Urinary bladder (tissue), 4 donors: ENCODE measurements around the gene SLC25A40. TPM values are rescaled to one million over a fixed set of nuclear protein-coding genes. Genes with fewer than 3 reads are reported as not detected.
"Not testable (repeated sequence)": the region's sequence is repeated elsewhere in the genome, so short reads cannot be mapped to it uniquely, and the experiment has no call there.

Experiments
- DNase-seq: peaks from one replicate; pipeline ENCODE4 v3.0.0-alpha.2; 2015; ENCODE audit errors: extremely low spot score
- H3K27ac ChIP-seq: one replicate; pipeline ENCODE4 v1.5.1; 2013; ENCODE audit warnings: low read depth, mild to moderate bottlenecking, moderate library complexity
- H3K36me3 ChIP-seq: one replicate; pipeline ENCODE4 v1.6.1; 2013; ENCODE audit warnings: mild to moderate bottlenecking, moderate library complexity; ENCODE audit not compliant: insufficient read depth
- H3K4me1 ChIP-seq: one replicate; pipeline ENCODE4 v1.6.1; 2013; ENCODE audit warnings: mild to moderate bottlenecking, moderate library complexity; ENCODE audit not compliant: insufficient read depth
- H3K4me3 ChIP-seq: one replicate; pipeline ENCODE4 v1.5.1; 2013; ENCODE audit warnings: low read depth, low read length
- WGBS: extraction: QIAGEN DNeasy Blood & Tissue Kit; methylation state at CpG from one replicate; pipeline ENCODE4 v1.1.7; 2013; 5-methylcytosine and 5-hydroxymethylcytosine counted together
- polyA plus RNA-seq: library from polyadenylated mRNA; stranded (reverse); fragments of 200-250 nt; gene quantifications from one replicate; pipeline ENCODE4 v1.2.3, GENCODE V29; 2013
- total RNA-seq: library from RNA; depleted of rRNA; stranded (reverse); fragments of >200 nt; gene quantifications from one replicate; pipeline ENCODE4 v1.2.3, GENCODE V29; 2014
- donor health status: healthy with polysubstance abuse.
- donor health status: healthy.

Gene SLC25A40
- total RNA-seq, result 40.9 TPM
- polyA plus RNA-seq, result 8.6 TPM

GRCh38 chr7:87876040-87876868 lies at the start of gene SLC25A40, which contains the start of gene DBF4:
TSS of gene SLC25A40 (minus strand) at chr7:87876360. CDS start at chr7:87858727, 17,633 bp downstream.
TSS of gene DBF4 (plus strand) at chr7:87876493. CDS start at chr7:87876733, 240 bp downstream.
- no peaks in the 10 kb centered on the region for H3K4me1 ChIP-seq
- H3K4me3 ChIP-seq, result peak within 1 kb of the TSS; percentile 84
- no peaks in the 10 kb centered on the region for H3K36me3 ChIP-seq
- peak within 1 kb of the TSS; percentile 92 for H3K27ac ChIP-seq
- 2% methylated on average over 84 of the region's 84 CpGs for WGBS
- DNase-seq, result peak; percentile 88

GRCh38 chr7:87922759-87923395 lies 46.7 kb upstream of the SLC25A40 start:
- not testable (repeated sequence) for H3K27ac ChIP-seq, DNase-seq
- WGBS, result 93% methylated on average over 8 of the region's 8 CpGs

DNA sequence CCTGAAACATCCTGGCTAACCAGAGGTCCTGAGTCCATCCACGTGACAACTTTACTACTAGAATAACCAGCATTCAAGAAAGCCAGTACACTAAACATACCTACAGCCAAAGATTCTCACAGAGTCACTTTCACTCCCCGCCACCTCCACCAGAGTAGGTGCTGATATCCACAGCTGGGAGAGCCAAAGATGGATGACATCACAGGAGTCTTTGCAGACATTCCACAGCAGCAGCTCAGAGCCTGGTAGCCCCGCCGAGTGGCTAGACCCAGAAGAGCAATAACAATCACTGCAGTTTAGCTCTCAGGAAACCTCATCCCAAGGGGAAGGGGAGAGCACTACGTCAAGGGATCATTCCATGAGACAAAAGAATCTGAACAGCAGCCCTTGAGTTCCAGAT lies 44.4 kb upstream of the SLC25A40 start:
- WGBS, result 71% methylated on average over 5 of the region's 5 CpGs
- no peak overlapping the region for H3K27ac ChIP-seq

More at GRCh38 chr7:87922759-87923395, 46.7 kb upstream of the SLC25A40 start:
- H3K4me3 ChIP-seq, H3K36me3 ChIP-seq, H3K4me1 ChIP-seq: not testable (repeated sequence)

GRCh38 chr7:87919875-87920274 lies 43.7 kb upstream of the SLC25A40 start:
- 91% methylated on average over 6 of the region's 6 CpGs for WGBS

More for the DNA sequence above, 44.4 kb upstream of the SLC25A40 start:
- H3K4me3 ChIP-seq, result no peak overlapping the region
- DNase-seq, result no peak
- no peaks in the 10 kb centered on the region for H3K4me1 ChIP-seq
- H3K36me3 ChIP-seq, result no peaks in the 10 kb centered on the region

GRCh38 chr7:87918740-87919139 lies 42.6 kb upstream of the SLC25A40 start:
- no peaks in the 10 kb centered on the region for H3K36me3 ChIP-seq
- DNase-seq, result no peak
- H3K27ac ChIP-seq, result no peak overlapping the region
- no peak overlapping the region for H3K4me3 ChIP-seq
- WGBS, result 65% methylated on average over 1 of the region's 1 CpG
- H3K4me1 ChIP-seq, result no peaks in the 10 kb centered on the region

More at GRCh38 chr7:87919875-87920274, 43.7 kb upstream of the SLC25A40 start:
- H3K36me3 ChIP-seq, result no peaks in the 10 kb centered on the region
- no peak overlapping the region for H3K4me3 ChIP-seq
- no peak overlapping the region for H3K27ac ChIP-seq
- no peak for DNase-seq
- H3K4me1 ChIP-seq, result no peaks in the 10 kb centered on the region

DNA sequence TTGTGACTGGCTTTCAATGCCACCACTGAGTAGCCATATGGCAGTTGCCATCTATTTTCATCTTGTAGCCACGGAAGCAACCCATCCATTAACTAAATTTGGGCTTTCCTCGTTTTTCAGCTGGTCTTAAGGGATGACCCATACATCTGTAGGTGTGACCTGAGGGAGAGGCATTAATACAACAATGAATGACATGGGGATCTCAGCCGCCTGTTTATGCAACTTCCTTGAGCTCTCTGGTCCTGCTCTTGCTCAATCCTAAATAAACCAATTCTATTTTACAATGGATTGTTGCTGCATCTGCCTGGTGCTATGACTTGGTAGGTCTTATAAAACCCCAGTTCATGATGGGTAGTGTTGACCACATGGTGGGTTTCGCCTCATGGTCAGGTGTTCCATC lies 36.0 kb upstream of the SLC25A40 start:
- H3K4me3 ChIP-seq, result no peak overlapping the region
- 86% methylated on average over 4 of the region's 4 CpGs for WGBS
- DNase-seq, result no peak
- no peaks in the 10 kb centered on the region for H3K36me3 ChIP-seq
- H3K27ac ChIP-seq, result no peak overlapping the region
- H3K4me1 ChIP-seq, result no peaks in the 10 kb centered on the region

DNA sequence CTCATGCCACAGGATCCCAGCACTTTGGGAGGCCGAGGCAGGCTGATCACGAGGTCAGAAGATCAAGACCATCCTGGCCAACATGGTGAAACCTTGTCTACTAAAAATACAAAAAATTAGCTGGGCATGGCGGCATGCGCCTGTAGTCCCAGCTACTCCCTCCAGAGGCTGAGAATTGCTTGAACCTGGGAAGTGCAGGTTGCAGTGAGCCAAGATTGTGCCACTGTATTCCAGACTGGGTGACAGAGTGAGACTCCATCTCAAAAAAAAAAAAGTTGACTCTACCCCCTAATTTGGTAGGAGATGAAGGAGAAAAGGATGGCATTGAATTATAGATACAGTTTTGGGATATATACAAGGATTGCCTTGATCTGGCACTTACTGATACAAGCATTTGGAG lies 32.7 kb upstream of the SLC25A40 start:
- not testable (repeated sequence) for DNase-seq, H3K4me3 ChIP-seq, H3K27ac ChIP-seq, H3K4me1 ChIP-seq, H3K36me3 ChIP-seq
- 97% methylated on average over 4 of the region's 4 CpGs for WGBS

GRCh38 chr7:87907136-87907906 lies 31.2 kb upstream of the SLC25A40 start:
- H3K4me3 ChIP-seq, H3K4me1 ChIP-seq, H3K36me3 ChIP-seq, H3K27ac ChIP-seq, DNase-seq: not testable (repeated sequence)
- WGBS, result 94% methylated on average over 3 of the region's 3 CpGs

DNA sequence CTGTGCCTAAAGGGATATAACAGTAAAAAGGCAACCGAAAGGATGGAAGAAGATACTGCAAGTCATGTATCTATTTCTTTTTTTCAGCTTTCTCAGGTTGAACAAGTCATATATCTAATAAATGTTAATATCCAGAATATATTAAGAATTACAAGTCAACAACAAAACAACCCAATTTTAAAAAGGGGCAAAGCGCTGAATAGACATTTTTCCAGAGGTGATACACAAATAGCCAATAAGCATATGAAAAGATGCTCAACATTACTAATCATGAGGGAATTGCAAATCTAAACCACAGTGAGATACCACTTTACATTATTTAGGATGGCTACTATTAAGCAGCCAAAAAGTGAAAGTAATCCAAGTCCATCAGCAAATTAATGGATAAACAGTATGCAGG lies 23.1 kb upstream of the SLC25A40 start:
- Histone ChIP-seq H3K4me1 (no peaks in the 10 kb centered on the region), H3K4me3 (no peak overlapping the region), H3K27ac (no peak overlapping the region), H3K36me3 (no peaks in the 10 kb centered on the region)
- DNase-seq, result no peak
- 98% methylated on average over 2 of the region's 2 CpGs for WGBS

DNA sequence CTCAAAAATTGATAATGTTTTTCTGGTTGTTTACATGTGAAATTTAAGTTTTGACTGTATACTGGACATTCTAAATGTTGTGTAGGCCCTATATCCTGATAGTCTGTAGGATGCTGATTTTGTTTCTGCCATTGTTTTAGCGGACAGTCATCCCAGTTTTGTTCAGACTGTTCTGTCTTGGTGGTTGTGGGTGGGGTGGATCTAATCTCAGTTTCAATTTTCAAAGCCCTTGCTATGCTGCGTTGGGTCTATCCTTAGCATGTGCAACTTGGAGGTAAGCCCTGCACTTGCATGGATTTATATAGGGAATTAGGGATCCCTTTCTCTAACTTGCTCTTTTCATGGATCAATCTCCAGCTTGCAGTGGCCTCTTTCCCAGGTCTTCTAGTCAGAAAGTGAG lies 19.2 kb upstream of the SLC25A40 start:
- Histone ChIP-seq H3K4me3 (no peak overlapping the region), H3K27ac (no peak overlapping the region), H3K4me1 (no peaks in the 10 kb centered on the region), H3K36me3 (no peaks in the 10 kb centered on the region)
- 92% methylated on average over 2 of the region's 2 CpGs for WGBS
- no peak for DNase-seq

- Histone ChIP-seq H3K27ac (no peak overlapping the region), H3K4me3 (no peak overlapping the region), H3K4me1 (no peaks in the 10 kb centered on the region), H3K36me3 (peaks cover 2% of the 10 kb centered on the region)
- no peak for DNase-seq
Observed at GRCh38 chr7:87886875-87887274, 10.7 kb upstream of the SLC25A40 start.

GRCh38 chr7:87885018-87885417 lies 8.9 kb upstream of the SLC25A40 start:
- H3K4me3 ChIP-seq, result no peak overlapping the region
- H3K27ac ChIP-seq, result no peak overlapping the region
- peaks cover 2% of the 10 kb centered on the region for H3K36me3 ChIP-seq
- 96% methylated on average over 2 of the region's 2 CpGs for WGBS
- DNase-seq, result no peak
- no peaks in the 10 kb centered on the region for H3K4me1 ChIP-seq

GRCh38 chr7:87882151-87882937 lies 6.2 kb upstream of the SLC25A40 start:
- DNase-seq, result no peak
- 94% methylated on average over 4 of the region's 4 CpGs for WGBS

More at GRCh38 chr7:87882151-87882937, 6.2 kb upstream of the SLC25A40 start:
- no peaks in the 10 kb centered on the region for H3K4me1 ChIP-seq
- H3K4me3 ChIP-seq, result no peak overlapping the region
- H3K27ac ChIP-seq, result no peak overlapping the region
- no peaks in the 10 kb centered on the region for H3K36me3 ChIP-seq
